A673 (cell line): ENCODE results near the gene PLCD1. TPM values are rescaled to one million over a fixed set of nuclear protein-coding genes. Genes with fewer than 3 reads are reported as not detected.

Experiments used
- BruUV-seq: library from RNA; stranded (reverse); fragments of 400-500 nt; replicated peaks from 2 replicates; lab custom pipeline; 2021; lab: Mats Ljungman, UMichigan
- CTCF ChIA-PET: fragments of 300-600 bp; sonication (Branson Sonifier 250); formaldehyde crosslinking; loops from one replicate; lab custom pipeline; 2022; ENCODE audit warnings: antibody characterized with exemption; lab: Charles Lee
- POLR2A ChIA-PET: fragments of 300-600 bp; sonication (Branson Sonifier 250); formaldehyde crosslinking; loops from one replicate; lab custom pipeline; 2022; ENCODE audit warnings: antibody characterized with exemption; ENCODE audit not compliant: low non-redundant PET; lab: Charles Lee
- DNase-seq: peaks from one replicate; pipeline ENCODE4 v3.0.0-alpha.2; 2015; ENCODE audit warnings: low spot score
- H3K27ac ChIP-seq: fragments of 200-600 bp; sonication (generic); 2 replicates; pipeline ENCODE4 v1.5.1; 2016; ENCODE audit warnings: mixed run types, low read depth, mild to moderate bottlenecking, mixed read lengths, antibody characterized with exemption, low read length; ENCODE audit not compliant: poor library complexity, severe bottlenecking
- H3K27me3 ChIP-seq: fragments of 200-600 bp; sonication (generic); replicated peaks from 2 replicates; pipeline ENCODE4 v1.6.1; 2017; ENCODE audit warnings: mixed run types, low read depth, mild to moderate bottlenecking, mixed read lengths, antibody characterized with exemption, low read length; ENCODE audit not compliant: insufficient read depth, poor library complexity
- H3K36me3 ChIP-seq: fragments of 200-600 bp; sonication (generic); 2 replicates; pipeline ENCODE4 v1.6.1; 2016; ENCODE audit warnings: mixed run types, mild to moderate bottlenecking, mixed read lengths, antibody characterized with exemption, low read length; ENCODE audit not compliant: insufficient read depth, poor library complexity, severe bottlenecking
- H3K4me1 ChIP-seq: fragments of 200-600 bp; sonication (generic); 2 replicates; pipeline ENCODE4 v1.6.1; 2017; ENCODE audit warnings: mixed run types, mild to moderate bottlenecking, mixed read lengths, antibody characterized with exemption, low read length; ENCODE audit not compliant: insufficient read depth, poor library complexity, severe bottlenecking
- H3K4me3 ChIP-seq: fragments of 200-600 bp; sonication (generic); 2 replicates; pipeline ENCODE4 v1.5.1; 2016; ENCODE audit warnings: low read depth, mixed run types, mild to moderate bottlenecking, mixed read lengths, low read length; ENCODE audit not compliant: poor library complexity, severe bottlenecking
- H3K9me3 ChIP-seq: fragments of 200-600 bp; sonication (generic); 2 replicates; pipeline ENCODE4 v1.6.1; 2016; ENCODE audit warnings: mixed run types, low read depth, mild to moderate bottlenecking, mixed read lengths, antibody characterized with exemption, low read length; ENCODE audit not compliant: poor library complexity, severe bottlenecking
- EZH2 ChIP-seq: fragments of 200-600 bp; sonication (generic); IDR thresholded peaks from 2 replicates; pipeline ENCODE4 v1.6.1; 2017; ENCODE audit warnings: borderline replicate concordance, low read depth, mild to moderate bottlenecking, mixed read lengths, antibody characterized with exemption, low read length; ENCODE audit not compliant: poor library complexity, severe bottlenecking
- intact Hi-C: fragments of 100-400 bp; cut with micrococcal nuclease; formaldehyde crosslinking; loops from one replicate; pipeline ENCODE4 v1.10.0; 2022; ENCODE audit not compliant: unreplicated experiment
- total RNA-seq: library from RNA; stranded (reverse); gene quantifications from 2 replicates; pipeline ENCODE4 v1.2.3, GENCODE V29; 2021
- TF ChIP-seq, protein P1 (sequence below): fragments of 300-800, 200-600 bp; sonication (generic); conservative IDR thresholded peaks from 2 replicates; pipeline ENCODE4 v1.5.1; 2017; ENCODE audit warnings: low read depth, mild to moderate bottlenecking, antibody characterized with exemption, low read length, moderate library complexity, mixed read lengths

Gene PLCD1
- total RNA-seq, 1 experiment from 2014 or later = 1.1 TPM

GRCh38 chr3:38028621-38029361, 651 bp downstream of the PLCD1 start:
- intact Hi-C loops = no loop called here
- H3K27me3 ChIP-seq = no peaks in the 10 kb centered on the region
- no peak for DNase-seq
- H3K4me1 ChIP-seq = no peaks in the 10 kb centered on the region
- H3K9me3 ChIP-seq = no peaks in the 10 kb centered on the region
- CTCF ChIA-PET = no interaction called here
- POLR2A ChIA-PET = no interaction called here
- no peaks in the 10 kb centered on the region for H3K36me3 ChIP-seq
- peak overlapping the region; percentile 37 for H3K4me3 ChIP-seq
- no TSS peak for BruUV-seq
- TF ChIP-seq, protein P1, sequence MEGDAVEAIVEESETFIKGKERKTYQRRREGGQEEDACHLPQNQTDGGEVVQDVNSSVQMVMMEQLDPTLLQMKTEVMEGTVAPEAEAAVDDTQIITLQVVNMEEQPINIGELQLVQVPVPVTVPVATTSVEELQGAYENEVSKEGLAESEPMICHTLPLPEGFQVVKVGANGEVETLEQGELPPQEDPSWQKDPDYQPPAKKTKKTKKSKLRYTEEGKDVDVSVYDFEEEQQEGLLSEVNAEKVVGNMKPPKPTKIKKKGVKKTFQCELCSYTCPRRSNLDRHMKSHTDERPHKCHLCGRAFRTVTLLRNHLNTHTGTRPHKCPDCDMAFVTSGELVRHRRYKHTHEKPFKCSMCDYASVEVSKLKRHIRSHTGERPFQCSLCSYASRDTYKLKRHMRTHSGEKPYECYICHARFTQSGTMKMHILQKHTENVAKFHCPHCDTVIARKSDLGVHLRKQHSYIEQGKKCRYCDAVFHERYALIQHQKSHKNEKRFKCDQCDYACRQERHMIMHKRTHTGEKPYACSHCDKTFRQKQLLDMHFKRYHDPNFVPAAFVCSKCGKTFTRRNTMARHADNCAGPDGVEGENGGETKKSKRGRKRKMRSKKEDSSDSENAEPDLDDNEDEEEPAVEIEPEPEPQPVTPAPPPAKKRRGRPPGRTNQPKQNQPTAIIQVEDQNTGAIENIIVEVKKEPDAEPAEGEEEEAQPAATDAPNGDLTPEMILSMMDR = no peak
- TF ChIP-seq EZH2 = no peak
- no peak overlapping the region for H3K27ac ChIP-seq

DNA sequence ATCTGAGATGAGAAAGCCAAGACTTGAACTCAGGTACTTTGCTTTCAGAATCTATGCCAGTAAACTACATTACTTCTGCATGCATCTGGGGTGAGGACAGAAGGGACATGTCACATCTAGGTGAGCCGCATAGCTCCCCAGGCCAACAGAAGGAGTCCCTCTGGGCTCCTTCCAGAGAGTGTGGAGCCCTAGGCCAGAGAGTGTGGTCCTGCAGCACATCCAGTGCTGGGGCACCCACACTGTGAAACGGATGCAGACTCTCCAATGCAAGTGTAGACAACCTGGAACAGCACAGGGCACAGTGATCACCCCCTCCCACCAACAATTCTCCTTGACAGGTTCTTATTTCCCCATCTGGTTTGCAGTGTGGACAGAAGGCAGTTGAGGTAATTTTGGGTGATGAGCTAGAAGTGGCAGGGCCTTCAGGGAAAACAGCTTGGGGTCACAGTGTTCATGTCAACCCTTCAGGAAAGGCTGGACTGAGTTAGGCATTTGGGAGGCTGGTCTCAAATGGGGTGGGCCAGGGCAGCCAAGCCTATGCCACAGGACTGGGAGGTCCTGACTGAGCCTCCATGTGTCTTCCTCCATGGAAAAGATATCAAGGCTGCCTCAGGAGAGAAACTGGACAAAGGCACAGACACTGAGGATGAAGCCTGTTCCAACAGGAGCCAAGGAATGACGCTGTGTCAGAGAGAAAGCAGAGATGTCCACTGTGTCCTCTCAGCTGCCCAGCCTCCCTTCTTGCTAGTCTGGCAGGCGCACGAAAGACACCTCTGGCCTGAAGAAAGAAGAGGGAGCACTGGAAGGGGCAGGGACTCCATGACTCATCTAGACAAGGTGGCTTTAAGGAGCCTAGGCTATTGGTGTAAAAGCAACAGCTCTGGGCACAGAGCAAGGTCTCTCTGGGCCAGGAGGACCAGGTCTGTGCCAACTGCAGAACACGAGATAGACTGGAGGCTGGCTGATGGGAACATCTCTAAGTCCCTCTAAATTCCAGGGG, 1.7 kb downstream of the PLCD1 start:
- ChIA-PET POLR2A (no interaction called here), CTCF (no interaction called here)
- Histone ChIP-seq H3K4me1 (no peaks in the 10 kb centered on the region), H3K27ac (no peak overlapping the region), H3K27me3 (no peaks in the 10 kb centered on the region), H3K9me3 (no peaks in the 10 kb centered on the region), H3K4me3 (no peak overlapping the region), H3K36me3 (no peaks in the 10 kb centered on the region)
- intact Hi-C loops = no loop called here
- DNase-seq = no peak
- TF ChIP-seq, protein P1 = no peak
- no peak for TF ChIP-seq EZH2
- BruUV-seq = no TSS peak

DNA sequence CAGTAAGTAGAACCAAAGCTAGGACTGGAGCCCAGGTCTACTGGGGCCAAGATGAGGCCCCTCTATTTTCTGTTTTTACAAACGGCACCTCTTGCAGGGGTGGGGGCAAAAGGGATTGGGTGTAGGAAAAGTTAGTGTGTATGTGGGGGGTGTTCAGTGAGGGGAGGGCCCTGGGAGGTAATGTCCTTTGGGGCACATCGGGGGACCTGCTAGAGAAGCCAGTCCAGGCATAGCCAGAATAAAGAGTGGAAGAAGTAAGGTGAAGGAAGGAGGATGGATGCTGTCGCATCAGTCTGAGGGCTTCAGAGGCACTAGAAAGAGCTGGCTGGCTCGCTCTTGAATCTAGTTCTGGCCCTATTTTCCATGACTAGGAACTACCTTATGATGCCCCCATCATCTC, 2.6 kb downstream of the PLCD1 start:
- Histone ChIP-seq H3K36me3 (no peaks in the 10 kb centered on the region), H3K4me1 (no peaks in the 10 kb centered on the region), H3K4me3 (no peak overlapping the region), H3K27ac (no peak overlapping the region), H3K9me3 (no peaks in the 10 kb centered on the region), H3K27me3 (no peaks in the 10 kb centered on the region)
- no TSS peak for BruUV-seq
- ChIA-PET CTCF (no interaction called here), POLR2A (no interaction called here)
- intact Hi-C loops = no loop called here
- no peak for DNase-seq
- TF ChIP-seq, protein P1 = no peak
- TF ChIP-seq EZH2 = no peak
